Amniotic epithelial cell (primary cell): ENCODE results near the gene PI4K2A.
"Not testable (repeated sequence)": the region's sequence is repeated elsewhere in the genome, so short reads cannot be mapped to it uniquely, and the experiment has no call there.

Source experiments
- DNase-seq: peaks from one replicate; pipeline ENCODE4 v3.0.0-alpha.2; 2010; ENCODE audit warnings: low read depth

PI4K2A gene

DNA sequence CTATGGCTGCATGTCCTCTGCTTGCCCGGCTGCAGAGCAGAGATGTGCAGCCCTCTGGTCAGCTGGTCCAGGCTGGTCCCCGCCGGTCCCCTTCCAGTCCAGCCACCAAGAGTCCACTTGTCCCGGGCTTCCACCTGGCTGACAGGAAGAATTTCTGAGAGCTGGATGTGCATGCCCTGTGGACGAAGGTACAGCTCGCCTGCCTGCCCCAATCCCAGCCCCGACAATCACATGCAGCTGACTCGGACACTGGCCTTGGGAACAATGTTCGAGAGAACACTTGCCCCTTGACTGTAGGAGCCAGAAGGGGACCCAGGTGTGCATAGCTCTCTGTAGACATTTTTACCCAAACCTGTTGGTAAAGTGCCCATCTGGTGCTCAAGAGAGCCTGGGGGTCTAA, 34.8 kb downstream of the PI4K2A start:
- DNase-seq: no peak

DNA sequence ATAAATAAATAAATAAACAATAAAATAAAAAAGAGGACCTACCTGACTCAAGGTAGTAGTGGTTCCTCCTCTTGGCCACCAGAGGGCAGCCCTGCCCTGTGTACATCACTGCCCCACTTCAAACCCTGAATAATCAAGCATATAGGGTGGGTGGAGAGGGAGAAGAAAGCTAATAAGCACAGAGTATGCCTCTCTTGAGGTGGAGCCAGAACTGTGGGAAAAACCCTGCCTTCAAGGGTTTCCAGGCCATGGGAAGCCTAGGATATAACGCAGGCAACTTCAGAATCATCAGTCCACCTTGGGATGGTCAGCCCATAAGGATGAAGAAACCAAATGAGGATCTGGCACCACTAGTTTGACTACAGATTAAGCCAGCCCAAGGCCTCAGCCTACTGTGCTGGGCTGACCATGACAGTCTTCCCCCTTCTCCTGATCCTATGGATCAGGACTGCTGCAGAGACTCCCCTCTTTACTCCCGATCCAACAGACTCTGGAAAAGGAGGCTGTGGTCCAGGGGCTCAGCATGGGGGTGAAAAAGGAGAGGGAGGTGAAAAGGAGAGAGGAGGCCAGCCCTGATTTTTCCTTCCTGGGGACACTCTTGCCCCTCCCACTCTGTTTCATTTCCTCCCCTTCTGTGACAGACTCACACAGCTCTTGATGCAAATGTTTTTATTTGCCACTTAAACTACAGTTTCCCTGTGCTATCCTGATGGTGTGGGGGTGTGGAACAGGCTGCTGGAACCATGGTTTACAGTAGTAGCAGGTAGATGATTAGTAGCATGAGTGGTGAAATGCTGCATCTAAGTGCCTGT, 36.5 kb downstream of the PI4K2A start:
- DNase-seq: peak; percentile 55

GRCh38 chr10:97679594-97679993, 39.1 kb downstream of the PI4K2A start:
- DNase-seq: no peak

- no peak for DNase-seq
Measured at GRCh38 chr10:97682042-97682441, 41.6 kb downstream of the PI4K2A start.

DNA sequence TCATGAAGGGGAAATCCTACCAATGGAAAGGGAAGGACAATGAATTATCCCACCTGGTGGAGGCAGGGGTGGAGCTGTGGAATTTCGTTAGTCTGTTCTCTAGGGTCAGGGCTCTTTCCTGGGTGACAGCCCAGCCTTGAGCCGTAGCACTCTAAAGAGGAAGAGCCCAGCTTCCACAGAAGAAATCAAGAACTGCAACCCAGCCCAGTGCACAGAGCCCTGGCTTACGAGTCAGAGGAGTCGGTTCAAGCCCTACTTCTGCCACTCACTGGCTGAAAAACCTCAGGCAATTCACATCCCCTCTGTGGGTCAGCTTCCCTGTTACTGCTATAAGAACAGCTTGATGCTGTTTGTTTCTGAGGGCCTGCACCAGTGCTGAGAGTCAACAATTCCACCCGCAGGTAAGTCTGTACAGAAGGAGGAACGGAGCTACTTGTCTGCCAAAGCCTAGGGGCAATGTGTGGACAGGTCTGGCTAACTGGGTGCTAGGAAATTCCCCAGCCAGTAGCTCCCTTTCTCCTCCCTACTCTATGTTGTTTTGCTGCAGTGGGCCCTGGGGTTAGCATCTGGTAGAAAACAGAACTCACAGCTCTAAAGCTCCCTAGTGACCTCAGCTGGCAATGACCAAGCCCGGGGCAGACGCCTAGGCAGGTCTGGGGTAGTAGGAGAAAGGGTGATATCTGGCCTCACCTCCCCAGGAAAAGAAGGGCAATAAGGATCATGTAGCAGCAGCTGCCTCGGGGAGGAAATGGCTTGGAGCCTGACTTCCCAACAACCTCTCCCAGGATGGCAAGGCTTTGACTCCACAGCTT, 43.3 kb downstream of the PI4K2A start:
- peak; percentile 45 for DNase-seq

GRCh38 chr10:97684368-97684713, 43.9 kb downstream of the PI4K2A start:
- not testable (repeated sequence) for DNase-seq

- no peak for DNase-seq
Measured at GRCh38 chr10:97684866-97685394, 44.5 kb downstream of the PI4K2A start.

DNA sequence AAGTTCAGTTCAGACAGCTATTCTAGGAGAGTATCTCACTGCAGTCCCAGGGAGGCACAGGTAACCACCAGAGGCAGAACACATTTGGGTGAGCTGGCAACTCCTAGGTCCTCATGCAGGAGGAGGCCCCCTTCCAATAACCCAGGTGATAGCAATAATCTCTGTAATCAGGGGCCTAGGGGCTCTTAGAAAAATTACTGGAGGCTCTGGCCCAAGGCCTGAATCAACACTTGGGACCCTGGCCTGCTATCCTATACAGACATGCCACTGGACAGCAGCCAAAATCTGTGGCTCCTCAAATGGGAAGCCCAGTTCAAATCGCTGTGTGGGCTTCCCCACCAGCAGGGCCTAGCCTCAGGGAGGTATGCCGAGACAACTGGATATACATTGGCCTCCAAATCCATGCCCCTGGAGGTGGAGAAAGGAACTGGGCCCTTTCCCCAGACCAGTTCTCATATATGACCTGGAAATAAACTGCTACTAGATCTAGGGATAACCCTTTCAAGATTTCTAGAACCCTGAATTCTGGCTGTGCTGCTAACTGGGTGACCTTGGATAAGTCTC, 45.0 kb downstream of the PI4K2A start:
- DNase-seq: peak; percentile 35

GRCh38 chr10:97686301-97686961, 46.0 kb downstream of the PI4K2A start:
- DNase-seq: no peak

GRCh38 chr10:97686962-97687784, 46.7 kb downstream of the PI4K2A start, which contains the start of gene AVPI1:
Gene AVPI1, minus strand, starts transcription at chr10:97687241. Its CDS starts 7,336 bp downstream, at chr10:97679905.
- peak; percentile 95 for DNase-seq

DNA sequence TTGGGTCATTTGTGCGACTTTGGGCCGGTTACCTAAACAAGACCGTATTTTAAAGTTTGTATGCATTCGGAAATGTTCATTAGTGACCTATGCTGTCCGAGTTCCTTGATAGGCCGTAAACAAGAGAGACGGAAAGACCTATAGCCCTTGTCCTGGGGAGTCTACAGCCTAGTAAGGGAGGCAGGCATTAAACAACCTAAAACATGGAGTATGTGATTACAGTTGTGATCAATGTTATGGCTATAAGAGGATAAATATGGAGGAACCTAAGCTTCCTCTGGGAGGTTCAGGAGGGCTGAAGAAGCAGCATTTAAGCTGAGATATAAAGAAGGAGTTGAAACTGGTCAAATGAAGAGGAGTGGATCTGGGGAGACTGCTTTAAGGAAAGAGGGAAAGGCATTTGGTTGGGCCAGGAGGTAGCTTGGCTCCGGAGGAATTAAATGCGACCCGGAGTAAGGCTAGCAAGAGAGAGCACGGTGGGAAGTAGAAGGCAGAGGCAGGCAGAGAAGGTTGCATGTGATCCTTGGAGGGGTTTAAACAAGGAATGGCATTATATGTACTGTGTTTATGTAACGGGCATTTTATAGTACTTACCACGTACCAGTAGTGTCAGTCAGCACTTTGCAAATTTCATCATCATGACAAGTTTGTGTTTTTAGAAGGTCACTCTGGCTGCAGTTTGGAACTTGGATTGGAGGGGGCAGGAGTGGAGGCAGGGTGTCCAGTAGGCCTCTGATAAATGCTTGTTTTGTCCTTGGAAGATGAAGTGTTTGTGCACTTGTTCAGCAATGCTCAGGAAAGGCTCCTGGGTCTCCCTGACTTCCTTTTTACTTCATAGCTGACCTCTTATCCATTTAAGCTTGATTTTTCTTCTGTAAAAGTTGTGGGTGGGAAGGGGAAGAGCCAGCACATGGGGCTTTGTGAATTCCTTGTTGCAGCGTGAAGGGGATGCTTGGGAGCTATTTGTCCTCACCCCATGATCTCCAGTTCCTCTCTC, 47.6 kb downstream of the PI4K2A start:
- peak; percentile 95 for DNase-seq

DNA sequence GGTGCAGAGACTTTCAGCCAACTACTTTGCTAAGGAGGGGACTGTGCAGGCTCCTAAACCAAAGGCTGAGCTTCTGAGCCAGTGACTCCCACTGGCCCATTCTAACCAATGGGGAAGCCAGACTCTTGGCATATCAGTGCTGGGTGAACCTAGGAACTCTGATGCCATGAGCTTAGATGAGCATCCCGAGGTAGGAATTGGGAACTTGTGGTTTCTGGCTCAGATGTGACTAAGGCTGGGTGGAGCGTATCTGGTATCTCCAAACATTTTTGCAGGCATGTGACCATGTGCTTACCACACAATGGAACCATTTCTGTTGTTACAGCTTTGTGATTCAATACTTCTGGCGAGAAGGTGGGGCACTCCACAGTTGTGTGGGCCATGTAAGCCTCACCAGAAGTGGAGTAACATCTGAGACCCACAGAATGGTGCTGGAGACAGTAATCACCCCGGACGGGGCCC, 49.1 kb downstream of the PI4K2A start:
- peak; percentile 99 for DNase-seq

GRCh38 chr10:97690133-97690532, 49.7 kb downstream of the PI4K2A start:
- DNase-seq: no peak

GRCh38 chr10:97698072-97698655, 57.7 kb downstream of the PI4K2A start:
- DNase-seq: not testable (repeated sequence)

GRCh38 chr10:97701438-97702069, 61.1 kb downstream of the PI4K2A start:
- peak; percentile 69 for DNase-seq

DNA sequence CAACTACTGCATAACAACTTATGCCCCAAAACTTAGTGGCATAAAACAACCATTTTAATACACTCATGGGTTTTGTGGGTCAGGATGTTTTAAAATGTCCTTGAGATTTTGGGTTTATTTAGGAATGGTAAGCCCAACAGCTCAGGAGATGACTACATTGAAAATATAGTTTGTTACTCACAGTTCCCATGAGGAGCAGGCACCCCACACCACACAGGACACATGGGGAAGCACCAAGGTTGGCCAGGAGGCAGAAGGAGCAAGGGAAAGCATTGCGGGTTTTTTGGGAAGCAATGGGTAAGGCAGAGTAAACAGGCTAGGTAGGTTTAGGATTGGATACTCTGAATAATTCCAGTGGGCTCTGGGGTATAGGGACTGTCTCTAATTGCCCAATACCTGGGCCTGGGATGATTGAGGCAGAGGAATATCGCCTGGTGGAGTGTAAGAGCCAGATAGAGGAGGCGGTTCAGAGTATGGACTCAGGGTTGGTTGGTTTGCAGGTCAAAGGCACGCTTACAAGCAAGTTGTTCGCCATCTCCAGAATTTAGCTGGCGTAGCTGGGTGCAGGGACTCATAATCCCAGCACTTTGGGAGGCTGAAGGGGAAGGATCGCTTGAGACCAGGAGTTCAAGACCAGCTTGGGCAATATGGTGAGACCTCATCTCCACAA, 63.1 kb downstream of the PI4K2A start:
- no peak for DNase-seq

DNA sequence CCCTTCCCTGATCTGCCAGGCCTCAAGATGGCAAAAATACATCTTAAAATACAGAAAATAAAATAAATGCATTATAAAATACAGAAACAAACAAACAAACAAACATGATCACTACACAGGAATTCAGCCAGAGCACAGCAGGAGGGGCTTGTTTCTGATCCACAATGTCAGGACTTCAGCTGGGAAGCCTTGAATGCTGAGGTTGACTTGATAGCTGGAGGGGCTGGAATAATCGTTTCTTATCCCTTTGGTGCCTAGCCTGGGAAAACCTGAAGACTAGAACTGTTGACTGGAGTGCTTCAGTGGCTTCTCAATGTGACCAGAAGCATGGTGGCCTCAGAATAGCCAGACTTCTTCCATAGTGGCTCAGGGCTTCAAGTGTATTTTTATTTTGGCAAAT, 63.9 kb downstream of the PI4K2A start:
- no peak for DNase-seq

DNA sequence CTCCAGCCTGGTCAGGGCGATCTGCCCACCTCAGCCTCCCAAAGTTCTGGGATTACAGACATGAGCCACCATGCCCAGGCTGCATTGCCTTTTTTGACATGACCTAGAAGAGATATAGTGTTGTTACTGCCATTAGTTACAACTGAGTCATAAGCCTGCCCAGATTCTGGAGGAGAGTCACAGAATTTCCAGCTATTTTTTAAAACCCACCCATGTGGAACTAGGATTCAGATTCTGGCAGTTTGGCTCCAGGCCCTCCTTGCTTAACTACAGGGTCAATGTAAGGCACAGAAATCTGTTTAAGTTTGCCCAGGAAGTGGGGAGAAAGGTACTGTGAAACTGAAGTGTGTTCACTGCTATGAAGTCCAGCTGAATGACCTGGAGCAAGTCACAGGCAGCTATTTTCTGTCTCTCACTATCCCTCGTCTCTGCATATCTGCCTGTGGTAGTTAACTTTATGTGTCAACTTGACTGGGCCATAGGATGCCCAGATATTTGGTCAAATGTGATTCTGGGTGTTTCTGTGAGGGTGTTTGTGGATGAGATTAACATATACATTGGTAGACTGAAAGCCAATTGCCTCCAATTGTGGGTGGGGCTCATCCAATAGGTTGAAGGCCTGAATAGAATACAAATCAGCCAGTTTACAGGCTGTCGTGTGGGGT, 64.7 kb downstream of the PI4K2A start:
- DNase-seq: no peak
